ENCODE results near the gene ELAVL3.

DNA sequence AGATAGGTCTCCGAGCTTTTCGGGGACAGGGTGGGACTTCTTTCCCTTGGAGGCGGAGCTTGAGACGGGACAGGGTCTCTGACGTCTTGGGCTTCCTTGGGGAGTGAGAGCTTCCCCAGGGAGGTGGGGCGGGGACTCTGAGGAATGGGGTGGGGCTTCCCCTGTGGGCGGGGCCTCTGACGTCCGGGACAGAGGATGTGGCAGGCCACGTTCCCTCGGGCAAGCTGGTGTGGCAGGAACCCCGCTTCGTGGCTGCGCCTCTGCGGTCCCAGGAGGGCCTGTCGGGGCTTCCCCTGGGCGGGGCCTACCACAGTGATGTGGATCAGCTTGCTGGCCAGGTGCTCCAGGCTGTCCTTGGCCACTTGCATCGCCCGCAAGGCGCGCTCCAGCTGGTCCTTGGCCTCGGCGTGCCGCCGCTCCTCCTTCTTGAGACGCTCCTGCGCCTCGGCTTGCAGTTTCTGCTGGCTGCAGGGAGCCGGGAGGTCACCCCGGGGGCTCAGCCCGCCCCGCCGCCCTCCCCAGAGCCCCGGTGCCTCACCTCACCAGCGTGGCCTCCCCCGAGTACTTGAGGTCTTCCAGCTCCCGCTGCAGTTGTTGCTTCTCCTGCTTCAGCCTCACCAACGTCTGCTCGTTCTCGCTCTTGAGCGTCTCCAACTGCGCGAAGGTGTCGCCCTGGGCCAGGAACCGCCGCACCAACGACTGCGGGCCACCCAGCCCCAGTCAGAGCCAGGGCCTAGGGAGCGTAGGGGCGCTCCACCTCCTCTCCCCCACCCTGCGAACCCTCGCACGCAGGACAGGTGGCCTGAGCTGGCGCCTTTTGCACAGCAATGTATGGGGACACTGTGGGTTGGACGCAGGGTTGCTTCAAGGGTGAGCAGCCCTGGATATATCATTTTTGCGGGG, 58.4 kb downstream of the ELAVL3 start:
- TF ChIP-seq, protein P1, sequence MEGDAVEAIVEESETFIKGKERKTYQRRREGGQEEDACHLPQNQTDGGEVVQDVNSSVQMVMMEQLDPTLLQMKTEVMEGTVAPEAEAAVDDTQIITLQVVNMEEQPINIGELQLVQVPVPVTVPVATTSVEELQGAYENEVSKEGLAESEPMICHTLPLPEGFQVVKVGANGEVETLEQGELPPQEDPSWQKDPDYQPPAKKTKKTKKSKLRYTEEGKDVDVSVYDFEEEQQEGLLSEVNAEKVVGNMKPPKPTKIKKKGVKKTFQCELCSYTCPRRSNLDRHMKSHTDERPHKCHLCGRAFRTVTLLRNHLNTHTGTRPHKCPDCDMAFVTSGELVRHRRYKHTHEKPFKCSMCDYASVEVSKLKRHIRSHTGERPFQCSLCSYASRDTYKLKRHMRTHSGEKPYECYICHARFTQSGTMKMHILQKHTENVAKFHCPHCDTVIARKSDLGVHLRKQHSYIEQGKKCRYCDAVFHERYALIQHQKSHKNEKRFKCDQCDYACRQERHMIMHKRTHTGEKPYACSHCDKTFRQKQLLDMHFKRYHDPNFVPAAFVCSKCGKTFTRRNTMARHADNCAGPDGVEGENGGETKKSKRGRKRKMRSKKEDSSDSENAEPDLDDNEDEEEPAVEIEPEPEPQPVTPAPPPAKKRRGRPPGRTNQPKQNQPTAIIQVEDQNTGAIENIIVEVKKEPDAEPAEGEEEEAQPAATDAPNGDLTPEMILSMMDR (conservative IDR thresholded peaks at IDR 0.05 in 1 of 2, IDR thresholded peaks at IDR 0.05 in 1 of 2; ENCODE audit: extremely low read depth in 1 of 2, insufficient read depth in 1 of 2, low read depth in 1 of 2, low read length in 2 of 2) = no peak
- TF ChIP-seq EZH2 (IDR thresholded peaks at IDR 0.05; ENCODE audit: borderline replicate concordance, low read length) = no peak
